GM19324 (cell line): ENCODE data around the gene PRR15L.

Source experiments
- ATAC-seq: cut with Tn5 transposase; IDR thresholded peaks from one replicate; pipeline ENCODE4 v1.9.1; 2021; ENCODE audit warnings: mild to moderate bottlenecking, moderate library complexity; ENCODE audit not compliant: unreplicated experiment, low FRiP score

The PRR15L gene

DNA sequence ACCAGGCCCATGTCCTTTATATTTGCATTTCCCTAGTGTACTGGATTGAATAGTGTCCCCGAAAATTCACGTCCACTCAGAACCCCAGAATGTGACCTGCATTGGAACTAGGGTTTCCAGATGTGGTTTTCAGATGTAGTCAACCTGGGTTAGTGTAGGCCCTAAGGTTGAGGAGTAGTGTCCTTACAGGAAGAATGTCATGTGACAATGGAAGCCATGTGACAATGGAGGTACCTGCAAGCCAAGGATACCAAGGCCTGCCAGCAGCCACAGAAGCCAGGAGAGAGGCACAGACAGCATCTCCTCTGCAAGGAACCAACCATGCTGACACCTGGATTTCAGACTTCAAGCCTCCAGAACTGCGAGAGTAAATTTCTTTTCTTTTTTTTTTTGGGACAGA lies 5.2 kb upstream of the PRR15L start:
- no peak for ATAC-seq

DNA sequence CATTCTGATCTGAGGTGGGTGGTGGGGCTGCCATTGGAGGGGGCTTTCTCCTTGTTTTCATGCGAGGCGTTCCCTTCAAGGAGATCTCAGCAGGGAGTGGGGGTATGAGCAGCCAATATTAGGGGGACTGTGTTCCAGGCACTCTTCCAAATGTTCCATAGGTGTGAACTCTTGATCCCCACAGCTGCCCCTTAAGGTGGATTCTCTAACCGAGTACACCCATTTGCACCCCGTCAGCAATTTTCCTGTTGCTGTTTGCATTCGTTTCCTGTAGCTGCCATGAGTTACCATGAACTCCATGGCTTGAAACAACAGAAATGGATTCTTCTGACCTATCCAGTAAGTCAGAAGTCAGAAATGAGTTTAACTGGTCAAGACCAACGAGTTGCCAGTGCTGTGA lies 3.7 kb upstream of the PRR15L start:
- ATAC-seq, result no peak

DNA sequence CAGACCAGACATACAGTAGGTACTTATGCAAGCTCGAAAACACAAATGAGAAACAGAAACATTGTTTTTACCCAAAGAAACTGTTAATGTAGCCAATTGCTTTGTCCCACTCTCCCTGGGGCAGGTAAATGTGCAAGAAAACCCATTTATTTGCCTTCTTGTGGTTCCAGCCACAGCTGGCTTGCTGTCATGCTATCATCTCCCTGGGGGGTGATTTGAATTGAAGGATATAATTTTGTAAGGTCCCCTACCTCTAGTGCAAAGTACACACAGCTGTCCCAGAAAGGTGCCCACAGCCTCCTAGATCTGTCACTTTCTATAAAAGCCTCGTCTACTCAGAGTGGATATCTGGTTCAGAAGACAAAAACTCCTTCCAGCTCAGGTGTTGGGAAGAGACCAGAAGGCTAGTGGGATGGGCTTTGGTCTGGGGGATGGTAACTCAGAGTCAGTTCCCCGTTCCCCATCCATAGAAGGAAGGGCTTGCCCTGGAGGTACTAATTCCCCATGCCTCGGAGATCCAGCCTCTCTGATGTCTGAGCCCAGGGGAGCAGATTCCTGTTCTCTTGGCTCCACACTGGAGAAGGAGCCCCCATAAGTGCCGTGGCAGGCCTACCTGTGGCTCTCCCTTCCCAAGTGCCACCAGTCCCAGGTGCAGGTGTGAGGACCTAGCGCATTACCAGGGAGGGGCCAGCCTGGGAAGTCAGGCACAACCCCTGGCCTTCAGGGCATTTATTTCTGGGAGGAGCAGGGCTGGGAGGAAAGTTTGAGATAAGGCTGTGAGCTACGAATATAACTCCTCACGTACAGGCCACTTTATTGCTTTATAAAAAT lies 2.4 kb upstream of the PRR15L start:
- ATAC-seq, result no peak

DNA sequence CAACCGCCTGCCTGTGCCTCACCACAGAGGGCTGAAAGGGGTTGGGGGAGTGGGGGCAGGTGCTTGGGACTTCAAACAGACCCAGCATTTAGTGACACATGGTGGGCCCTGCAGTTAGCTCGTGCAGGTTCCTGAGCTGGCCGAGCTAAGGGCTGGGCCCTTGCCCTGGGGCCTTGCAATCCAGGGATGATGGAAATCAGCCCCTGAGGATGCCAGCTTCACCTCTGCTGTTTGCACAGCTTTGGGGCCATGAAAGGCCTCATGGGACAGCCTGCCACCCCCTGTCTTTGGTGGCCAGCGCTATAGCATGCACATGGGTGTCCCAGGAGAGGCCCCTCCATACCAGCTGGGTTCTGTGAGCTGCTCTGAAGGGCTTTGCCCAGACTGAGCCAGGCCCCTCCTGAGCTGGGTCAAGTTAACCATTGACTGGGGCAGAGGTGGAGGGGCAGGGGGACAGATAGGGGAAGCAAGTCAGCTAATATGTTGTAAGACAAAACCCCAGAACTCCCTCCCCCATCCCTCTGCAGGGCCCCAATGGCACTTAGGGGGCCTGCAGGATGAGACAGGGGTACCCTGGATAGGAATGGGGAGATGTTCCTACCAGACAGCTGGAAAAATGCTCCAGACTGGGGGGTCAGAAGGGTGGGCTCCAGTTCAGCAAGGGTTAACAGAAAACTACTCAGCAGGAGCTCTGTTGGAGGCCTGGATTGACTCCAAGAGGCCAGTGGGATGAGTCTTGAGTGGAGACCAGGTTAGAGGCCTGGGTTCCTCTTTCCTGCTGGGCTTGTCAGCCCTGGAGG lies 692 bp downstream of the PRR15L start:
- no peak for ATAC-seq

DNA sequence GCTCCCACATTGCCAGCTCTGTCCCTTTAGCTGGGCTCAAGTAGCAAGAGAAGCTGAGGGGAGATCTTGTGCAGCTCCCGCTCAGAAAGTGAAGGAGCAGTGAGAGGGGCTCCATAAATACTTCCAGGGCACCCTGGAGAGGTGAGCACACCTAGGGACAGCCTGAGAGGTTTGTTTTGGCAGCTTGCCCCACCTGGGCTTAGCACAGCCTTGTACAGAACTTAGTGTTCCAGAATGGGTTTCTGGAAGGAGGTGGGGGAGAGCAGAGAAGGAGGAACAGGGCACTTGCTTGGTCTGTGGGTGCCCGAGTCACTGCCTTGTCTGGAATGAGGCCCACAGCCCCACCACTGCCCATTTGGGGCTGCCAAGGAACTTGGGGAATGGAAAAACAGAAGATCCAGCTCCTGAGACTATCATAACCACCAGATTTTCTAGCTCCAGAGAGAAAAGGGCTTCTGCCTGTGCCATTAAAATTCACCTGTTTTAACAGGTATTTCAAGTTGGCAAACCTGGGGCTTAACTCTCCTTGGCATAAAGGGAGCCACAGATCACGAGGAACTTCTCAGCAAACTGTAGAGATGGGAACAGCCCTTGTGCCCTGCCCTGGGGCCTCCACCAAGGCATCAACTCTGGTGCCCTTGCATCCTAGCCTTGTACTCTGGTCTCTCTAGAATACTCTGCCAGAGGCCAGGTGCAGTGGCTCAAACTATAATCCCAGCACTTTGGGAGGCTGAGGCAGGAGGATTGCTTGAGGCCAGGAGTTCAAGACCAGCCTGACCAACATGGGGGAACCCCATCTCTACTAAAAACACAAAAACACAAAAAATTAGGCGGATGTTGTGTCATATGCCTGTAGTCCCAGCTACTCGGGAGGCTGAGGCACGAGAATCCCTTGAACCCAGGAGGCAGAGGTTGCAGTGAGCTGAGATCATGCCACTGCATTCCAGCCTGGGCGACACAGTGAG lies 1.9 kb downstream of the PRR15L start:
- ATAC-seq, result no peak

DNA sequence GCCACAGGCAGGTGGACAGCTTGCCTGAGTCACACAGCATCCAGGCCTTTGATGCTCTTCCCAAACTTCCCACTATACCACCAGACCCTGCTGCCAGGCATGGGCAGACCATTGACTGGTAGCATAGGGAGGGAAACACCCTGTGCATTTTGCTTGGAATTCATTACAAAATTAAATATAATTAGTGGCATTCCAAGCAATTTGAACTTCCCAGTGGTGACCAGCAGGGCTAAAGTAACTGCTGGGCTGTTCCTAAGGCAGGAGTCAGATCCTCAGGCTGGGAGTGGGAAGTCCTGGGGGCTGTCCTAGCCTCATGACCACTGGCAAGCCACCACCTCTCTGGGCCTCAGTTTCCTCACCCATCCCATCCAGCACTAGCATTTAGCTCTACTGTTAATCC lies 3.8 kb downstream of the PRR15L start:
- no peak for ATAC-seq

DNA sequence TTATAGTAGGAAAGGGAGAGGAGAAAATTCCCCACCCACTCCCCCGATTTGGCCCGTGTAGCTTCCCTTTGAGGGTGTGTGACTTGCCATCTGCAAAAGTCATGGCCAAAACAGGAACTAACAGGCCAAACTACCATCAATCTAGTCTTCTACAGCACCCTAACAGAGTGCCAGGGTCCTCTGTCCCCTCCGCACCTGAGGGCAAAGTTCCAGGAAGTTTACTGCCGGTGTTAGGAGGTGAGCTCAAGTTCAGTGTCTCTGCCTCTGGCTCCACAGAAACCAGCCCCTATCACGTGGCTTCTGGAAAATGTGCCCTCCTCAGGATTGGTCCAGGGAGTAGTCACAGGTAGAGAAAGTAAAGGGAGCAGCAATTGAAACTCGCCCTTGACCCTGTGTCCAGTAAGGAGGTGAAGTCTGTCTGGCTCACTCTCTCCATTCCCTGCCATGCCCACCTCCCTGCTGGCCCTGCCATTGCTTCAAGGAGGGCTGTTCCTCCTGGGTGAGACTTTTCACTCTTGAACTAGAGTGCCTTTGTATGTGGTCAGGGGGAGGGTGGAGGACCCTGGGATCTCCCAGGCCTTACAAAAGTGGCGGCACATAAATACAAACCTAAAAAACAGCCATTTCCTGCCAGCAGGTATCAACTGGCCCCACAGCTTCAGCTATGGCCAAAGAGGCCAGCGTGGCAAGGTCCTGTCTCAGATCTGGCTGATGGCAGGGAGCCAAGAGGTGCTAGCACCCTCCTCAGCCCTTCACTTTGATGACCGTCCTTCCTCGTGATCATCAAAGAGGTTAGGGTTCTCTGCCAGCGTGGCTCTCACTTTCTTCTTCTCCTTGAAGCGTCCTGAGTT lies 5.3 kb downstream of the PRR15L start:
- no peak for ATAC-seq

DNA sequence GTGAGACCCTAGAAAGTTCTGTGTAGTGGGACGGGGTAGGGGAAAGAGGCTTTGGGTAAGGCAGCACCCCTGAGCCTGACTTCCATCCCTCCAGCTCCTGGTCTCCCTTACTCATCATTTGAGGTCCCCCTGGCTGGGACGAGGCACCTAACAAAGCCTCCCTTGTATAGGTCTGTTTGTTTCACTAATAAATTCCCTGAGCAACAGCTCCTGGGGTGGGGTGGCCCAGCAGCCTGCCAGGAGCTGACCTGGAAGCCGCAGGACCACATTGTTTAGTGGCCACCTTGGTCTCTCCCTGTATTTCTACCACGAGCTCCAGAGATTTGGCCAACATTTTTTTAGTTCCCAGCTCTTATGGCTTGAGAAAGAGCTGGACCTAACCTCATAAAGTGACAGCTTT lies 7.2 kb downstream of the PRR15L start:
- ATAC-seq, result no peak

DNA sequence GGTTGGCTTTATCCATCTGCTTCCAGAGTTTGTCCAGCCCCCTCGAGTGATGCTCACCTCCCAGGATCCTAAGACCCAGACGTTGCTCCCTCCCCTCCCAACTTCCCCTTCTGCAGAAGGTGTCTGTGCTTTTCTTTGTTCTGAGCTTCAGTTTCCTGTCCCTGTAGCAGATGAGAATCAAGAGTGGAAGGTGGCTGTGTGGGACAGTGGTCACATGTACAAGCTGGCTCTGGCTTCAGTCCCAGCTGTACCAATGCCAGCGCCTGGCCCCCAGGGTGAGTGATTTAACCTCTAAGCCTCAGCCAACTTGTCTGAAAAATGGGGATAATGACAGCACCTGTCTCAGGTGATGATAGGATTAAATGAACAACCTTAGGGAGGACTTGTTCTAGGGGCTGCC lies 7.7 kb downstream of the PRR15L start:
- ATAC-seq, result no peak

DNA sequence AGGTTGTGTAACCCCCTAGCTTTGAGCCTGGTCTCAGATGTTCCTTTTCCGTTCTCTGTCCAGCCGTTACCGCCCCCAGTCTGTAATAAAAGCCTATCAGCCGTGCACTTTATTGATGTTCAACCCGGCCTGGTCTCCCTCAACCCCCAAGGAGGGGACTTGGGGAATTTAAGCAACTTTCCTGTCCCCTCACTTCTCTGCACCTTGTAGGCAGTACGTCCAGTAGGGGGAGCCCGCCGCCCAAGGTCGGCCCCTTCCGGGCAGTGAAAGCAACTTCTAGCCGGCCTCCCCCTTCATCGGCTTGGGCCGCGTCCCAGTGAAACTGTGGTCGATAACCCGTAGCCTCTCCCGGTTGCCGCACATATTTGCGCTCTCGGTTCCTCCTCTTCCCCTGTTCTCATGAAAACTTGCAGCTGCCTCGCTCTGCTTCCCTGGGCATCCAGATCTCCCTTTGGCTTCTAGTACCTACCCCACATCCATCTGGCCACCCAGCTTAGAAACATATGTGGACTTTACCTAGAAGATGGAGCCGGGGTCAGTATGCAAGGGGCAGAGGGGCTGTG lies 8.4 kb downstream of the PRR15L start:
- ATAC-seq, result no peak

DNA sequence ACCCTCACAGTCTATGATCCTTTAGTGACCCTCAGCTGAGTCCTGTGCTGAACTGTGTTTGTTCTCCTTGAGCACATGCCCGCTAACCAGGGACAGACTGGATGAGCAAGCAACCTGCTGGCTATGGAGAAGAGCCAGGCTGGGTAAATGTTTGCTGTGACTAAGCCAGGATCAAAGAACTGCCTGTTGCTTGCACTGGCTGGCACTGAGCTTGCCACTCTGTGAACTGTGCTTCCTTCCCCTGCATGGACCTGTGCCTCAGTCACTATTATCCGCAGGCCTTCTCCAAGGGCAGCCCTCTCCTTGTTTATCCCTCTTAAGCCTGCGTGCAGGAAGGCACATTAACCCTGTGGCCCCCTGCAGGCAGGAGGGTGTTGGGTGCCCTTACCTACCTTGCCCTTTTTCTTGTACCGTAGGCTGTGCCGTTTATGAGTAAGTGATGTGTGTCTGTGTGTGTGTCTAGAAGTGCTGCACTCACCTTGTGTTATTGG lies 8.9 kb downstream of the PRR15L start:
- ATAC-seq, result no peak

DNA sequence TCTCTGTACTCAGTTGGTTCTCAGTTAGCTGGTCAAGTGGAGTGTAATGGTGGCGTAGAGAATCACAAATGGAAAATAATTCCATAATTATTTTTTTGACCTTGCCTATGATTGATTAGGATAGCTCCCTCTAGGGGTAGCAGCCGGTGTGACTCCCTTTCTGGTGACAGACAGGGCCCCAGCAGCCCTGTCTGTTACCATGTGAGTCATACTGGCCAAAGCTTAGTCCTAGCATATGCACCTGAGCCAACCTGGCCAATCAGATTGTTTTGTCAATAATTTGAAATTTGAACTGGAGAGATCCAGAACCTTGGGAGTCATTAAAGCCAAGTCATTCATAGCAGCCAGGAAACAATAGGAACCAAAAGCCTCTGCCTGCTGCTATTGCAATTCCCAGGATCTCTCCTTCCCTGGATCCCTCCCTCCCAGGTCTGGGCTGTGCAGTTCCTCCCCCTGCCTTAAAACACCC lies 10.7 kb downstream of the PRR15L start:
- no peak for ATAC-seq

DNA sequence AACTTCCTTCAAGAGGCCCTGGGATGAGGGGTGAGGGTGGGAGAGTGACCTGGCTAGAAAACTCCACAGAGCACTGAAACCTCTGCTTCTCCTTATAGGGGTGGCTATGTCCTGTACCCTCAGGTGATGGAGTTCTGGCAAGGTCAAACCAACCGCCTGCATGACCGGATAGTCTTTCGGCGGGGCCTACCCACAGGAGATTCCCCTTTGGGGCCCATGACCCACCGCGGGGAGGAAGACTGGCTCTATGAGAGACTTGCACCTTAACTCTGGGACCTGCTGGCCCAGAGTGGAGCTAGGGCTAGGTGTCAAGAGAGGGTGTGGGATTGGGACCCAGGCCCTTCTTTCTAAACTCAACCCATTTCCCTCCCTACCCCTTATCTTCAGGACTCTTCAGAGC lies 11.2 kb downstream of the PRR15L start:
- ATAC-seq, result no peak

DNA sequence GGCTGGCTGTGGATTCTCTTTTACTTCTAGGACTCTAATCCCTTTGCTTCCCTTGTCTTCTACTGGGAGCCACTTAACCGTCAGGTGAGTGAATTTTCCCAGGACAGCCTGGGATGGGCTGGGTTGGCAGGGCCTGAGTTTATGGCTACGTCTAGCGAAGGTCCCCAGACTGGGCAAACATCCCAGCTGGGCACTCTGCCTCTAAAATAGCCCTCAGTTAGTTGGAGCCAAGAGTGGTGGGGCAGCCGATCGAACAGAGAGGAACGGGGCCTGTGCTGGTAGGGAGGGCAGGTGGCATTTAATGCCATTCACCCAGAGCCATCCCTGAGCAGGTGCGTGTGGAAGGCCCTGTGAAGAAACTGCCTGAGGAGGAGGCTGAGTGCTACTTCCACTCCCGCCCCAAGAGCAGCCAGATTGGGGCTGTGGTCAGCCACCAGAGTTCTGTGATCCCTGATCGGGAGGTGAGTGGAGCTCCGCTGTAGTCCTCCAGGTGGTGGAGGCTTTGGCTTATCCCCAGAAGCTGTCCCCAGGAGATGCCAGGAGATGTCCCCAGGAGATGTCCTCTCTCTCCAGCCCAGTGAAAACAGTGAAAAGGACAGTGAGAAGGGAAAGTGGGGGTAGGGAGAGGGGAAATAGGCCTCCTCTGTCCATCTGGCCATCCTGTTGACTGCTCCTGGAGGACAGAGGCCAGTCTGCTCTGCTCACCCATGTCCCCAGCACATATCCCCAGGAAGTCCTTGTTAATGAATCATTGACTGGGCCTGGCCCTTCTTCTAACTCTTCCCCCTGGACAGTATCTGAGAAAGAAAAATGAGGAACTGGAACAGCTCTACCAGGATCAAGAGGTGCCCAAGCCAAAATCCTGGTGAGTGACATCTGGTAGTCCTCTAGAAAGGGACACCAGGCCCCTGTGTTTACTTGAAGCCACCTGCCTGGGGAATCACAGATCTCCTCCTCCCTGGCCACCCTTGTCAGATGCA lies 11.9 kb downstream of the PRR15L start:
- no peak for ATAC-seq

DNA sequence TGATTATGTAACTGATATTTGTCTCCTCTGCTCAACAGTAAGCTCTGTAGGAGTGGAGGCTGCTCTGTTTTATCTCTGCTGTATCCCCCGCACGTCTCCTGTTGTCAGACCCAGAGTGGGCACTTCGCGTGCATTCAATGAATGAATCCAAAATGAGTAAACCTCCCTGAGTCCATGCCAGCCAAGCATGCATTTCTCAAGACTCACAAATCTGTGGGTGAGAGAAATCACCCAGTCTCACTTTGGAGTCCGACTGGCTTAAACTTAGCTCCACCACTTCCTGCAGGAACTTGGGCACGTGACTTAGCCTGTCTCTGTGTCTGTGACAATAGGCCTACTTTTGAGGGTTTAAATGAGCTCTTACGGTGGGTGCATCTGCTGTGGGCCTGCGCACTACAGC lies 12.6 kb downstream of the PRR15L start:
- no peak for ATAC-seq

DNA sequence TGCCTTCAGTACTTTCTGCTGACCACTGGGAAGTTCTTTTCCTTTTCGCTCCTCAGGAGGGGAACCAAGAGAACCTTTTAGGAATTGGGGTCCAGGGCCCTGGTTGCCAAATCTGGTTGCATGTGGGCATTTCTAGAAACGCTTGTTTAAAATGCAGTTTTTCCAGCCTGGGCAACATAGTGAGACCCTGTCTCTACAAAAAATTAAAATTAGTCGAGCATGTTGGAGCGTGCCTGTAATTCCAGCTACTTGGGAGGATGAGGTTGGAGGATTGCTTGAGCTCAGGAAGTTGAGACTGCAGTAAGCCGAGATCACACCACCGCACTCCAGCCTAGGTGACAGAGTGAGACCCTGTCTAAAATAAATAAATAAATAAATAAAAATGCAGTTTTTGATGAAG lies 15.1 kb downstream of the PRR15L start:
- no peak for ATAC-seq

DNA sequence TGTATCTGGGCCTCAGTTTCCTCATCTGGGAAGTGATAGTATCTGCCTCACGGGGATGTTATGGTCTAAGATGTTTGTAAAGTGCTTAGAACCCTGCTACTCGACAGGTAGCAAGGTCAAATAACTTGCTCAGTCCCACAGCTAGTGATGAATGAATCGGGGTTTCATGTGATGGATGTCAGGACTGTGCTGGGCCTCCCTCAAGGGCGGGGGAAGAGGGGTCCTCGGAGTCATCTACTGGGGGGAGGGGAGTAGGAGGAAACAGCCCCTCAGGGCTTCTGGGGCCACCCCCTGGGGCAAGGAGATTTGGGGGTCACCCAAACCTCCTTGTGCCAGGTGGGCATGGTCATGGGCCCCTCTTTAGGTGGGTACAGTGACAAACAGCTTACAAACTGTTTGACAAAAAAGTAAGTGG lies 15.6 kb downstream of the PRR15L start:
- ATAC-seq, result no peak
